ENCODE measurements around the gene ZNF571.
A peak's percentile ranks its signal among the peaks of the same experiment; 100 is the strongest.

Gene ZNF571

DNA sequence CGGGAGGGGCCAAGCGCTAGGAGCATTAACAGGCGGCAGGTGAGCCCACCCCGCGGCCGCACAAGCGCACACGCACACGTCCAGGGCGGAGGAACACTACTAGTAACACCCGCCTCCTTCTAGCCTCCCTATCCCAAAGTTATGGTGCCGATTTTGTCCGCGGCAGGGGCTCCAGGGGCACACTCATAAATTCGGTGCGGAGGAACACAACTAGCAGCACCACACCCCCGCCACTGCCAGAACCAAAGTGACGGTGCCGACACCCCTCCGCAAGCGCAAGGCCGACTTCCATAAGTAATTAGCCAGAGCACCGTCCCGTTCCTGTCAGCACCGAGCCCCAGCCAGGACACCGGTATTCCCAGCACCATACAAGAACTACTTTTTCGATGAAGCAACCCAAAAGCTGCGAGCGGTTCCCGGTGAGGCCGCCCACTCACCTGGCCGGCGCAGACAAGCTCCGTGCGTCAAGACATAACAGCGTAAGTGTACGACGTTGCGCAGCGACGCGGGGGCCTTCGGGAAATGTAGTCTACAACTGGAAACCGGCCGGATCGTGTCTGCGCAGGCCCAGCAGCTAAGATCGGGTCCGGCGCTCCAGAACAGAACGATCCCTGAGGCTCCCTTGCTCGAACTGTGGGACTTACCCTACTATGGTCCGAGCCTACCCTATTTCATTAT, at the start of gene ZNF571, which contains the start of gene ZNF540:
ZNF571 (minus strand) TSS at position 489 of the 678 bp plus-strand sequence. CDS start 8,116 bp downstream, outside the sequence.
ZNF540 (plus strand) TSS at position 573 of the 678 bp plus-strand sequence. CDS start 3,572 bp downstream, outside the sequence.
- peak; percentile 75 for DNase-seq (ENCODE audit: low read depth)
- TF ChIP-seq, protein P1, sequence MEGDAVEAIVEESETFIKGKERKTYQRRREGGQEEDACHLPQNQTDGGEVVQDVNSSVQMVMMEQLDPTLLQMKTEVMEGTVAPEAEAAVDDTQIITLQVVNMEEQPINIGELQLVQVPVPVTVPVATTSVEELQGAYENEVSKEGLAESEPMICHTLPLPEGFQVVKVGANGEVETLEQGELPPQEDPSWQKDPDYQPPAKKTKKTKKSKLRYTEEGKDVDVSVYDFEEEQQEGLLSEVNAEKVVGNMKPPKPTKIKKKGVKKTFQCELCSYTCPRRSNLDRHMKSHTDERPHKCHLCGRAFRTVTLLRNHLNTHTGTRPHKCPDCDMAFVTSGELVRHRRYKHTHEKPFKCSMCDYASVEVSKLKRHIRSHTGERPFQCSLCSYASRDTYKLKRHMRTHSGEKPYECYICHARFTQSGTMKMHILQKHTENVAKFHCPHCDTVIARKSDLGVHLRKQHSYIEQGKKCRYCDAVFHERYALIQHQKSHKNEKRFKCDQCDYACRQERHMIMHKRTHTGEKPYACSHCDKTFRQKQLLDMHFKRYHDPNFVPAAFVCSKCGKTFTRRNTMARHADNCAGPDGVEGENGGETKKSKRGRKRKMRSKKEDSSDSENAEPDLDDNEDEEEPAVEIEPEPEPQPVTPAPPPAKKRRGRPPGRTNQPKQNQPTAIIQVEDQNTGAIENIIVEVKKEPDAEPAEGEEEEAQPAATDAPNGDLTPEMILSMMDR (IDR thresholded peaks at IDR 0.05; ENCODE audit: control insufficient read depth, insufficient read depth, low read depth, low read length, missing control alignments), result no peak
- H3K4me3 ChIP-seq (ENCODE audit: control insufficient read depth, low read depth, low read length), result peak within 1 kb of the TSS; percentile 86

DNA sequence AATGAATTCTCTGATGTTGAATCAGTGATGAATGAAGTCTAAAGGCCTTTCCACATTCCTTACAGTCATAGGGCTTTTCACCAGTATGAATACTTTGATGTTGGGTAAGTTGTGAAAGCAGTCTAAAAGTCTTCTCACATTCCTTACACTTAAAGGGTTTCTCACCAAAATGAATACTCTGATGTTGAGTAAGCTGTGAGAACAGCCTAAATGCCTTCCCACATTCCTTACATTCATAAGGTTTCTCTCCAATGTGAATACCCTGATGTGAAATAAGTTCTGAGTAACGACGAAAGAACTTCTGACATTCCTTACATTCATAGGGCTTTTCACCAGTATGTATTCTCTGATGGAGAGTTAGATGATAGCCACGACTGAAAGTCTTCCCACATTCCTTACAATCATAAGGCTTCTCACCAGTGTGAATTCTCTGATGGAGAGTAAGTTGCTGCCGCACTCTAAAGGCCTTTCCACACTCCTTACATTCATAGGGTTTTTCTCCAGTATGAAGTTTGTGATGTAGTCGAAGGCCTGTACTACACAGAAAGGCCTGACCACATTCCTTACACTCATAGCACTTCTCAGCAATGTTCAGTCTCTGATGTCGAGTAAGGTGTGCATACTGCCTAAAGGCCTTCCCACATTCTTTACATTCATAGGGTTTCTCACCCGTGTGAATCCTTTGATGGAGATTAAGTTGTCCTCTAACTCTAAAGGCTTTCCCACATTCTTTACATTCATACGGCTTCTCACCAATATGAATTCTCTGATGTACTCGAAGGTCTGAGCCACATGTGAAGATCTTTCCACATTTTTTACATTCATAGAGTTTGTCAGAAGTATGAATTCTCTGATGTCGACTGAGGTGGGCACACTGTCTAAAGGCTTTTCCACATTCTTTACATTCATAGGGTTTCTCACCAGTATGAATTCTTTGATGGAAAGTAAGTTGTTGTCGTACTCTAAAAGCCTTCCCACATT, 40.8 kb upstream of the ZNF571 start:
- TF ChIP-seq, protein P1 (IDR thresholded peaks at IDR 0.05; ENCODE audit: control insufficient read depth, insufficient read depth, low read depth, low read length, missing control alignments), result no peak
- no peak for DNase-seq (ENCODE audit: low read depth)
- no peak overlapping the region for H3K4me3 ChIP-seq (ENCODE audit: control insufficient read depth, low read depth, low read length)

DNA sequence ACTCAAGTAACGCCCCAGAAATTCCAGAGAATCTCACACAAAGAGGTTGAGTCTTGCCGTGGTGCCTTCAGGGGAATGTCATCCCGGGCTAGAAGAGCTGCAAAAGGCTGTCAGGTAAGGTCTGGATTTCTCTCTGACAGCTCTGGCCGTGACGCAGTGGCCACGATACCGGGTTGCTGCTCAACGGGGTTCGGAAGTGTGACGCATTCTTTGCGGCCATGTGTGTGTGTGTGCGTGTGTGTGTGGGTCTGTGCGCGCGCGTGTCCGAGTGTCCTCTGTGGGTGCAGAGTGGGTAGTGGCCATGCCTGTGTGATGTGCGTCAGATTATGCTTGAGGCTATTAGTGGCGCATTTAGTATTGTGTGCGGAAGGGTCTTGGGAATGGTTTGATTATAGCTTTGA, 390 bp upstream of the ZNF571 start:
- DNase-seq (ENCODE audit: low read depth), result peak; percentile 11

DNA sequence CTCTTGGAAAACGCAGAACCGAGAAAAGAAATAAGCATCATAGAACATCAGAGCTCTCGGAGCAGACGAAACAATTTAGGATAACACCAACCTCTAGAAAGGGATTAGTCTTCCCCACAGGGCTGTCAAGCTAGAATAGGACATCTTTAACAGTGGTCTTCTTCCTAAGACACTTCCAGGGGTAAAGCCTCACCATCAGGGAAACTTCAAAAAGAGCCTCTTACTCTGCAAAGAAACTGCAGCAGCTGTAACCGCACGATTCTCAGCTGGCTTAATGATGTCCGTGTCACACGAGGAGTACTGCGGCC, 642 bp downstream of the ZNF571 start:
- peak overlapping the region; percentile 86 for H3K4me3 ChIP-seq (ENCODE audit: control insufficient read depth, low read depth, low read length)
- DNase-seq (ENCODE audit: low read depth), result no peak
- TF ChIP-seq, protein P1 (IDR thresholded peaks at IDR 0.05; ENCODE audit: control insufficient read depth, insufficient read depth, low read depth, low read length, missing control alignments), result no peak

More for the DNA sequence above, 390 bp upstream of the ZNF571 start:
- H3K4me3 ChIP-seq (ENCODE audit: control insufficient read depth, low read depth, low read length), result peak overlapping the region; percentile 86
- TF ChIP-seq, protein P1 (IDR thresholded peaks at IDR 0.05; ENCODE audit: control insufficient read depth, insufficient read depth, low read depth, low read length, missing control alignments), result no peak

DNA sequence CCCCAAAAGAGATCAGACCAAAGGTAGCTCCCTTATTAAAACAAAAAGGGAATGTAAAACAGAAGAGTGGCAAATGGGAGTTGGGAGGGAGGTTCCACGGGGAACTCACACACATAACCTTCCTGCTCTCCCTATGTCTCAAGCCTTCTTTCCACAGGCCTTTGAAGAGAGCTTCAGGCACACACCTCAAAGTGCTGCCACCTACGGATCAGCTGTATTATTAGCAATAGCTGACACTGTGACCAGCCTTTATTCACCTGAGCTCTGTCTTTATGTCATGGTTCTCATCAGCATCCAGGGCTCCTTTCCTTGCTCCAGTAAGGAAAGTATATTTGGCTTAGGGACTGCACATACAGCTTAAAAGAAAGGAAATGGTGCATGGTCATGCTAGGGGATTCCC, 11.3 kb downstream of the ZNF571 start:
- H3K4me3 ChIP-seq (ENCODE audit: control insufficient read depth, low read depth, low read length), result no peak overlapping the region
- no peak for DNase-seq (ENCODE audit: low read depth)
- TF ChIP-seq, protein P1 (IDR thresholded peaks at IDR 0.05; ENCODE audit: control insufficient read depth, insufficient read depth, low read depth, low read length, missing control alignments), result no peak

DNA sequence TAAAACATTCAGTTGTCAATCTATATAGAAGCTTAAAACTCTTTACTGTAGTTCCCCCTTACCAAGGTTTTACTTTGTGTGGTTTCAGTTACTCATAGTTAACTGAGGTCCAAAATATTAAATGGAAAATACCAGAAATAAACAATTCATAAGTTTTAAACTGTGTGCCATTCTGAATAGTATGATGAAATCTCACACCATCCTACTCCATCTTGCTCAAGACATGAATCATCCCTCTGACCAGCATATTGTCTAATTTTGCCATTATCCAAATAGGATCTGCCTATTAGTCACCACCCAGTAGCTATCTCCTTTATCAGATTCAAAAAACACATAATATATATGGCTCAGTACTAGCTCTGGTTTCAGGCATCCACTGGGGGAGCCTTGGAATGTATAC, 22.4 kb downstream of the ZNF571 start:
- no peak overlapping the region for H3K4me3 ChIP-seq (ENCODE audit: control insufficient read depth, low read depth, low read length)
- no peak for DNase-seq (ENCODE audit: low read depth)
- TF ChIP-seq, protein P1 (IDR thresholded peaks at IDR 0.05; ENCODE audit: control insufficient read depth, insufficient read depth, low read depth, low read length, missing control alignments), result no peak
